D341Med (cell line): Measurements from ENCODE around the gene RGMB.
"Not testable (repeated sequence)": the region's sequence is repeated elsewhere in the genome, so short reads cannot be mapped to it uniquely, and the experiment has no call there.

Experiments used
- DNase-seq: peaks from one replicate; pipeline ENCODE4 v3.0.0; 2012; ENCODE audit warnings: low spot score

The RGMB gene, protein sequence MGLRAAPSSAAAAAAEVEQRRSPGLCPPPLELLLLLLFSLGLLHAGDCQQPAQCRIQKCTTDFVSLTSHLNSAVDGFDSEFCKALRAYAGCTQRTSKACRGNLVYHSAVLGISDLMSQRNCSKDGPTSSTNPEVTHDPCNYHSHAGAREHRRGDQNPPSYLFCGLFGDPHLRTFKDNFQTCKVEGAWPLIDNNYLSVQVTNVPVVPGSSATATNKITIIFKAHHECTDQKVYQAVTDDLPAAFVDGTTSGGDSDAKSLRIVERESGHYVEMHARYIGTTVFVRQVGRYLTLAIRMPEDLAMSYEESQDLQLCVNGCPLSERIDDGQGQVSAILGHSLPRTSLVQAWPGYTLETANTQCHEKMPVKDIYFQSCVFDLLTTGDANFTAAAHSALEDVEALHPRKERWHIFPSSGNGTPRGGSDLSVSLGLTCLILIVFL

DNA sequence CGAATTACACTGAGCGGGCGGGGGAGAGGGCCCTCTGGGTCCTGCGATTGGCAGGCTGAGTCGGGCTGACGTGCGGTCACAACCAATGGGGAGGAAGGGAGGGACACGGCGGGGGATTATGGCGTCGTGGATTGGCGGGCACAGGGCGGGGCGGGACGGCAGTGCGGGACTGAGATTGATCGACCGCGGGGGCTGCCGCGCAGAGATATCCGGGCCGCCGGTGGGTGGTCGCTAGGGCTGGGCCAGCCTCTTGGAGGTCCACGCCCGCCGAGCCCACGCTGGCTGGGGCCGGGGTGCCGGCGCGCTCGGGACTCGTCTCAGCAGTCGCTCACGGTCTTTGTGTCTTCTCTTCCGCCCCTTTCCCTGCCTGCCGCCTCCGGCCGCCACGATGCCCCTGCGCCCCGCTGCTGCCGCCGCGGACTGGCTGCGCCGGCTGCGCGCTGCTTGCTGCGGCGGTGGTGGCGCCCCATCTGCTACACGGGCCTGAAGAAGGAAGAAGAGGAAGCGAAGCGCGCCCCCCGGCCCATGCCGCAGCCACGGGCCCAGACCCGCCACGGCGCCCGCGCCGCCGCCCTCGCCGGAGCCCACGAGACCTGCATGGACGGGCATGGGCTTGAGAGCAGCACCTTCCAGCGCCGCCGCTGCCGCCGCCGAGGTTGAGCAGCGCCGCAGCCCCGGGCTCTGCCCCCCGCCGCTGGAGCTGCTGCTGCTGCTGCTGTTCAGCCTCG lies at the start of gene RGMB:
RGMB (plus strand) TSS at position 200 of the 728 bp plus-strand sequence; CDS start at position 608, 408 bp downstream.
- DNase-seq: peak; percentile 92

- DNase-seq: no peak
Measured at GRCh38 chr5:98726258-98726657, 47.2 kb upstream of the RGMB start.

GRCh38 chr5:98727686-98728085 lies 45.8 kb upstream of the RGMB start:
- no peak for DNase-seq

GRCh38 chr5:98734646-98735045 lies 38.8 kb upstream of the RGMB start:
- no peak for DNase-seq

GRCh38 chr5:98735806-98736507 lies 37.5 kb upstream of the RGMB start:
- no peak for DNase-seq

DNA sequence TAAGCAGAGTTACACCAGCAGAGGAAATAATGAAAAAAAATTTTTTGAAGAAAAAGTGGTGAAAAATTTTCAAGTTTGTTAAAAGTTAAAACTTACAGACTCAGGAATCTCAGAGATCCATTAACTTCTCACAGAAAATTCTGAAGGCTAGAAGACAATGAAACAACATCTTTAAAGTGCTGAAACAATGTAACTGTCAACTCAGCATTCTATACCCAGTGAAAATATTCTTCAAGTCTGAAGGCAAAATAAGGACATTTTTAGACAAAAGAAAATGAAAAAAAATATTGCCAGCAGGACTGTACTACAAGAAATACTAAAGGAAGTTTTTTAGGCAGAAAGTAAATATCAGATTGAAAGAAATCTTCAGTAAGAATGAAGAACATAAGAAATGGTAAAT lies 36.7 kb upstream of the RGMB start:
- DNase-seq: no peak

- DNase-seq: not testable (repeated sequence)
Measured at GRCh38 chr5:98737441-98737840, 36.0 kb upstream of the RGMB start.

DNA sequence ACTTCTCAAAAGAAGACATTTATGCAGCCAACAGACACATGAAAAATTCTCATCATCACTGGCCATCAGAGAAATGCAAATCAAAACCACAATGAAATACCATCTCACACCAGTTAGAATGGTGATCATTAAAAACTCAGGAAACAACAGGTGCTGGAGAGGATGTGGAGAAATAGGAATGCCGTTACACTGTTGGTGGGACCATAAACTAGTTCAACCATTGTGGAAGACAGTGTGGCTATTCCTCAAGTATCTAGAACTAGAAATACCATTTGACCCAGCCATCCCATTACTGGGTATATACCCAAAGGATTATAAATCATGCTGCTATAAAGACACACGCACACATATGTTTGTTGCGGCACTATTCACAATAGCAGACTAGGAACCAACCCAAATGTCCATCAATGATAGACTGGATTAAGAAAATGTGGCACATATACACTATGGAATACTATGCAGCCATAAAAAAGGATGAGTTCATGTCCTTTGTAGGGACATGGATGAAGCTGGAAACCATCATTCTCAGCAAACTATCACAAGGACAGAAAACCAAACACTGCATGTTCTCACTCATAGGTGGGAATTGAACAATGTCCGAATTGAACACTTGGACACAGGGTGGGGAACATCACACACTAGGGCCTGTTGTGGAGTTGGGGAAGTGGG lies 34.8 kb upstream of the RGMB start:
- not testable (repeated sequence) for DNase-seq

- DNase-seq: no peak
Measured at GRCh38 chr5:98741926-98742325, 31.5 kb upstream of the RGMB start.

DNA sequence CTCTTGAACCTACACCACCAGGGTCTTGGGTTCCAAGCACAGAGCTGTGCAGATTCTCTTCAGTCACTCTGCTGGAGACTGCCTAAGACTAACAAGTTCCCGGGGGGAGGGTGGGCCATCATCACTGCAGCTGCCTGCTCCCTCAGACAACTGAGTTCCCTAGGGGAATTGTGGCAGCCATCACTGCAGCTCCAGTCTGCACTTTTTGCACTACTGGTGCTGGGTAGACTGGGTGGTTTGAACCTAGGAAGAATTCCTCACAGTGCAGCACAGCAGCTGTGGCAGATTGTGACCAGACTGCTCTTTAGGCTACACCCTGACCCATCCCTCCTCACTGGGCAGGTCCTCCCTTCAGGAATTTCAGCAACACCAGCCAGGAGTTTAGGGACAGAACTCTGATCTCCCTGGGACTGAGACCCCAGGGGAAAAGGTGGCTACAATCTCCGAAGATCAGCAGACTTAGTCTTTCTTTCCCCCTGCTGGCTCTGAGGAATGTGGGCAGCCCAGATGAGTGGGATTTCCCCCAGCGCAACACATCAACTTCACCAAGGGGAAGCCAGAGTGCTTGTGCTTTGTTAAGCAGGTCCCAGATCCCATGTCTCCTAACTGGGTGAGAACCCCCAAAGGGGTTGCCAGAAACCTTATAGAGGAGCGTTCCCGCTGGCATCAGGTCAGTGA lies 30.9 kb upstream of the RGMB start:
- DNase-seq: no peak

GRCh38 chr5:98748259-98748658 lies 25.2 kb upstream of the RGMB start:
- DNase-seq: not testable (repeated sequence)

DNA sequence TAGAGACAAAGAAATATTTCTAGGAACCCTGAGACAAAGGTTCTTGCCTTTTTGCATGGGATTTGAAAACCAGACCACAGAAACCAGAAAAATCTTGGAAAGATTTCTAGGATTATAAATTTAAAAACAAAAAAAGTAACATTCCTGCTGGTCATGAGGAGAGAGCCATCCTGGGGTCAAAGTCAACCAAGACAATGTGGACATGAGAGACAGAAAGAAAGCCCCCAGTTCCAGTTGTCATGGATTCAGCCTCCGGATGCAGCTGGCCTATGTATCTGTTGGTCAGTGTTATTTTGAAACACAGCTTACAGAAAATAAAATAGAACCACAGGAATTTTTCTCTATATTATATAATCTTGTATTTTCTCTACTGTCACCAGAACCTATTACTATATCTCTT lies 24.4 kb upstream of the RGMB start:
- DNase-seq: no peak

- DNase-seq: no peak
Measured at GRCh38 chr5:98750693-98751092, 22.8 kb upstream of the RGMB start.

- DNase-seq: not testable (repeated sequence)
Measured at GRCh38 chr5:98752331-98752730, 21.1 kb upstream of the RGMB start.

GRCh38 chr5:98752801-98753200 lies 20.7 kb upstream of the RGMB start:
- not testable (repeated sequence) for DNase-seq

- DNase-seq: no peak
Measured at GRCh38 chr5:98753507-98753906, 20.0 kb upstream of the RGMB start.

GRCh38 chr5:98755406-98755805 lies 18.1 kb upstream of the RGMB start:
- DNase-seq: no peak

GRCh38 chr5:98757978-98758377 lies 15.5 kb upstream of the RGMB start:
- no peak for DNase-seq

DNA sequence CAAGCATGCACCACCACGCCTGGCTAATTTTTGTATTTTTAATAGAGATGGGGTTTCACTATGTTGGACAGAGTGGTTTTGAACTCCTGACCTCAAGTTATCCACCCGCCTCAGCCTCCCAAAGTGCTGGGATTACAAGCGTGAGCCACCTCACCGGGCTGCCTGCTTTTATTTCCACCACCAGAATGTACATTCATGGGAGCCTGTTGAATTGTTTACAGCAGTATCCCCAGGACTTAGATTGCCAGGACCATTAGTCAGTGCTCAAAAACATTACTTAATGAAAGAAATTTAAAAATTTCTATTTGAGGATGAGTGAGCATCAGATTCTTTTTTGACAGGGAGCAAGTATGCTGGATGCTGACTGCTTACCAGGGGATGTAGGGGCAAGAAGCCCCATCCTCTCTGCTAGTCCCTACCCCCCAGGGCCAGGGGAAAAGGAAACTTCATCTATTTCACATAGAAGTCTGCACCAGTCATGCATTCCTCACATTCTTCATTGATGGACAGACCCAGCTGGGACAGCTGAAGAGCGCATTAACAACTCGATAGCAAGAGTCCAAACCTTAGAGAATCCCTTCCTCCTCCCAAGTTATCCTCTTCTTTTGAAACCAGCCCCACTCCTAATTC lies 10.3 kb upstream of the RGMB start:
- DNase-seq: no peak

DNA sequence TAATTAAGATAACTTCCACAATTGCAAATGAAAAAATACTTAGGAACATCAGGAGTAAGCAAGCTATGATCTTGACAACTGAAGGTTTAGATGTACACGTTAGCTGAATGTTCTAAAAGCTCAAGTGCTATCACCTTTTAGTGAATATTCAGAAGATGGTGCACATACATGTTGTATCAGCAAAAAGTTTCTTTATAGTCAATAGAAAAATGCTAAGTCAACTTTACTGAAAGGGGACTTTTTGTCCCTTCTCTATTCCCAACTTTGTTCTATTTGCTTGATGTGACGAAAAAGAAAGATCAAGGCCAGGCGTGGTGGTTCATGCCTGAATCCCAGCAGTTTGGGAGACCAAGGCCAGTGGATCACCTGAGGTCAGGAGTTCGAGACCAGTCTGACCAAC lies 7.6 kb upstream of the RGMB start:
- DNase-seq: no peak

GRCh38 chr5:98767581-98767980 lies 5.9 kb upstream of the RGMB start:
- no peak for DNase-seq
